Measurements from ENCODE around the gene SLAMF9.

SLAMF9 gene

DNA sequence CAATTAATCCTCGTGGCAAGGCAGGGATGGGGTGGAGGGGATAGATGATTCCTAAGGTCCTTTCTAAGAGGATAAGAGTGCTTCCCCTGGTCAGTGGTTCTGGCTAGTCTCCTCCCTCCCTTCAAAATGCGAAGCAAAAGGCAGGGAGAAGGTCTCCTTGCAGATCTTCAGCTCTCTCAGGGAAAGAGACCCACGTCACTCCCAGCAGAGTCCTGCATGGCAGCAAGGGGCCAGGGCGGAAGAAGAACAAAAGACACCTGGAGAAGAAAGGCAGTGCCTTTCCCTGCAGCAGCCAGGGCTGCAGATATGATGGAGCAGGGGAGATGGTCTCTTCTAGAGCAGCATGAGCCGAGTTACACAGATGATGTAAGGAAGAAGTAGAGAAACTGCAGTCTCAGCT, 29.6 kb upstream of the SLAMF9 start:
- TF ChIP-seq, protein P1, sequence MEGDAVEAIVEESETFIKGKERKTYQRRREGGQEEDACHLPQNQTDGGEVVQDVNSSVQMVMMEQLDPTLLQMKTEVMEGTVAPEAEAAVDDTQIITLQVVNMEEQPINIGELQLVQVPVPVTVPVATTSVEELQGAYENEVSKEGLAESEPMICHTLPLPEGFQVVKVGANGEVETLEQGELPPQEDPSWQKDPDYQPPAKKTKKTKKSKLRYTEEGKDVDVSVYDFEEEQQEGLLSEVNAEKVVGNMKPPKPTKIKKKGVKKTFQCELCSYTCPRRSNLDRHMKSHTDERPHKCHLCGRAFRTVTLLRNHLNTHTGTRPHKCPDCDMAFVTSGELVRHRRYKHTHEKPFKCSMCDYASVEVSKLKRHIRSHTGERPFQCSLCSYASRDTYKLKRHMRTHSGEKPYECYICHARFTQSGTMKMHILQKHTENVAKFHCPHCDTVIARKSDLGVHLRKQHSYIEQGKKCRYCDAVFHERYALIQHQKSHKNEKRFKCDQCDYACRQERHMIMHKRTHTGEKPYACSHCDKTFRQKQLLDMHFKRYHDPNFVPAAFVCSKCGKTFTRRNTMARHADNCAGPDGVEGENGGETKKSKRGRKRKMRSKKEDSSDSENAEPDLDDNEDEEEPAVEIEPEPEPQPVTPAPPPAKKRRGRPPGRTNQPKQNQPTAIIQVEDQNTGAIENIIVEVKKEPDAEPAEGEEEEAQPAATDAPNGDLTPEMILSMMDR (conservative IDR thresholded peaks at IDR 0.05): no peak
- H3K27ac ChIP-seq: no peak overlapping the region

DNA sequence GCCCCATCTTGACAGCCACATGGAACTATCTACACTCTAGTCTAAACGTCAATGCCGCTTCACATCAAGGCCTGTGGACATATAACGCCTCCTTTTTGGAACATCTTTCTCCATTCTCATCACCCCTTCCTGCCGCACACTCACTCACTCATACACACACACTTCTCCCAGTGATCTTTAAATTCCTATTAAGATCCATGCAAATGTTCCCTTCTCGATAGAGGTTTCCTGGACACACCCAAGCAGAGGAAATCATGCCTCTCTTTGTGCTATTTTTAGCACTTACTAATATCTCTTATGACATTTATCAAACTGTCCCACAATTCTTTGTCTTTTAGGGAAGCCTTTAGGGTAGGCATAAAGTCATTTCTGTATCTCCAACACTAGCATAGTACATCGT, 28.2 kb upstream of the SLAMF9 start:
- TF ChIP-seq, protein P1 (conservative IDR thresholded peaks at IDR 0.05): no peak
- no peak overlapping the region for H3K27ac ChIP-seq

DNA sequence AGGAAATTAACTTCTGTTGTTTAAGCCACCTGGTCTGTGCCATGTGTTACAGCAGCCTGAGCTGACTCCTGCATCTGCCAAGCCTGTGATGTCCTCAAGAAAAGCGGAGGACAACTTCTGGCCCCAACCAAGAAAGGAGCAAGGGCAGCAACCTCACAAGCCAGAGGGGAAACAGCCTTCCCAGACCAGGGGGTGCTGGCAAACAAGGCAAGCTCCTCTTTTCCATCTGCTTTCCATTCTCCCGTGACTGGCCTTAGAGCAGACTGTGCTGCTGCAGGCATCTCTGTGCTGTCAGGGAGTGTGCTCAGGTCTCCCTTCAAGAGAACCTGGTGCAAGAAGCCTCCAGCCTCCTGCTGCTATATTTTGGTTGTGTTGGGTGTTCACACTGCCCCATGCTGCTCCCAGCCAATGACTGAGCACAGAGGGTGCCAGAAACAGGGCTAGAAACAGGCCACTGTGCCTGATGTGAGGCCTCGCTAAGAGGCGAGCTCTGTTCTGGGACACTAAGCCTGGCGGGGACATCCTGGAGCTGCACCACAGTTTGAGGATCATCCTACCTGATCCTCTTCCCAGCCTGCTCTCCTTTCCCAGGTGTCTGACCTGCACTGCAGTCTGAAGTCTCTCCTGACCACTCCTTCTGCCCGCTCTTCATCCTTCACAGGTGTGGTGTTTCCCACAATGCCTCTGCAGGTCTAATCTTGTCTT, 27.5 kb upstream of the SLAMF9 start:
- TF ChIP-seq, protein P1 (conservative IDR thresholded peaks at IDR 0.05): no peak

DNA sequence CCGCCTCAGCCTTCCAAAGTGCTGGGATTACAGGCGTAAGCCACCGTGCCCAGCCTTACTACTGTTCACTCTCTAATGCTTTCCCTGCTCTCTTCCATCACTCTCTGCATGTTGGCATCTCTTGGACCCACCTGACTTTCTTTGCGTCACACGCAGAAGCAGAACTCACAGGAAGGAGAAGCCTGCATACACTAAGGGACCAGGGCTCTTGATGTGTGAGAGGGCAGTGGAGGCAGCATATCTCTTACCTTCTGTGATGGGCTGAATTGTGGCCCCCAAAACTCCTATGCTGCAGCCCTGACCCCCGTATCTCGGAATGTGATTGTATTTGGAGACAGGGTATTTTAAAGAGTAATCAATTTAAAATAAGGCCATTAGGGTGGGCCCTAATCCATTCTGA, 26.7 kb upstream of the SLAMF9 start:
- H3K27ac ChIP-seq: no peak overlapping the region
- TF ChIP-seq, protein P1 (conservative IDR thresholded peaks at IDR 0.05): no peak

More for the DNA sequence above, 27.5 kb upstream of the SLAMF9 start:
- H3K27ac ChIP-seq: no peak overlapping the region

DNA sequence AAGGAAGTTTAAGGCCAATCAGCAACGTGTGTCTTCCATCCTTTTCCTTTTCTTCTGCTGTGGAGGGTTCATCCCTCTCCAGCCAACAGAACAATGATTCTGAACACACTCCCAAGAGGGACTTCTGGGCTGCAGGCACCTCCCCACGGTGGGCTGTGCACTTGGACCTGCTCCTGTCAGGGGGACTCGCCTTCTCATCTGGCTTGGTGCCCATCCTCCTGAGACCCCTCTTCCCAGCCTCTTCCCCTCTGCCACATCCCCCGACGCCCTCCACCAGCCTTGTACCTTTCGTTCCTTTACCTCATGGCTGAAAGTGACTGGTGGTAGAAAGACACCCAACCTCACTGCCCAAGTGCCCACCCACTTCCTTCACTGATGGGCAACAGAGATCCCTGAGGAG, 26.0 kb upstream of the SLAMF9 start:
- TF ChIP-seq, protein P1 (conservative IDR thresholded peaks at IDR 0.05): no peak
- no peak overlapping the region for H3K27ac ChIP-seq

DNA sequence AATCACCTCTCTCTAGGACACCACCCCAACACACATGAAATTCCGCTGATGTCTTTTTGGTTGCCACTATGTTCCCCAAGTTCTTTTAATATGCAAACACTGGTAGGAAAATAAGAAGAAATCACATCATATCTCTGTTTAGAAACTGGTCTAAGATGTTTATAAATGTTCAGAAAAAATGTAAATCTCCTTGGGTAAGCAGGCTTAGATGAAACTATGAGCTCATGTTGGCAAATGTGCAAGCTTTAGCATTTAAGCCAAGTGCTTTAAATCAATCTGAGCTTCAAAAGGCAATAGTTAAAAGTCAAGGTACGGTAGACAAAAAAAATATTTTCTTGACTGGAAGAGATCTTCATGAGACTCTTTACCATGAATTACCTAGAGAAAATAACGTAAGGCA, 25.2 kb upstream of the SLAMF9 start:
- TF ChIP-seq, protein P1 (conservative IDR thresholded peaks at IDR 0.05): no peak
- H3K27ac ChIP-seq: no peak overlapping the region

DNA sequence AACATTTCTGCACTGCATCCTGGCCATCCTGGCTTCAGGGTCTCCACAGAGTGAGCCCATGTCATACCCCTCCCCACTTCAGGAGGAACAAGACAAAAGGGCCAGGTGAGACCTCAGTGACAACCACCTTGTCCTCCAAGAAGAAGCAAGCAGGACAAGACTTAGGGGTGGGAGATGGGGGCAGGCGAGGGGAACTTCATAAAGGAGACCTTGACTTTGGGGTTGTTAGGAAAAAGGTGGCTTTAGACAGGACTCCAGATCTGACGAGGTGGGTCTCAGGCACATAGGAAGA, 24.0 kb upstream of the SLAMF9 start:
- TF ChIP-seq, protein P1 (conservative IDR thresholded peaks at IDR 0.05): no peak
- H3K27ac ChIP-seq: no peak overlapping the region

All from VCaP (cell line).